ENCODE measurements around the gene HABP4.

- TF ChIP-seq HMGXB4 (CRISPR knock-in tag; IDR thresholded peaks at IDR 0.05) (no peak), HMGA2 (CRISPR knock-in tag; IDR thresholded peaks at IDR 0.05) (no peak), CTCF (IDR thresholded peaks at IDR 0.05) (no peak), ARID4B (CRISPR knock-in tag; IDR thresholded peaks at IDR 0.05; ENCODE audit: borderline replicate concordance) (no peak)
Observed at GRCh38 chr9:96442491-96442890, 7.5 kb upstream of the HABP4 start.
